ENCODE measurements around the gene LIFR.
"Not testable (repeated sequence)": the region's sequence is repeated elsewhere in the genome, so short reads cannot be mapped to it uniquely, and the experiment has no call there.

The LIFR gene

DNA sequence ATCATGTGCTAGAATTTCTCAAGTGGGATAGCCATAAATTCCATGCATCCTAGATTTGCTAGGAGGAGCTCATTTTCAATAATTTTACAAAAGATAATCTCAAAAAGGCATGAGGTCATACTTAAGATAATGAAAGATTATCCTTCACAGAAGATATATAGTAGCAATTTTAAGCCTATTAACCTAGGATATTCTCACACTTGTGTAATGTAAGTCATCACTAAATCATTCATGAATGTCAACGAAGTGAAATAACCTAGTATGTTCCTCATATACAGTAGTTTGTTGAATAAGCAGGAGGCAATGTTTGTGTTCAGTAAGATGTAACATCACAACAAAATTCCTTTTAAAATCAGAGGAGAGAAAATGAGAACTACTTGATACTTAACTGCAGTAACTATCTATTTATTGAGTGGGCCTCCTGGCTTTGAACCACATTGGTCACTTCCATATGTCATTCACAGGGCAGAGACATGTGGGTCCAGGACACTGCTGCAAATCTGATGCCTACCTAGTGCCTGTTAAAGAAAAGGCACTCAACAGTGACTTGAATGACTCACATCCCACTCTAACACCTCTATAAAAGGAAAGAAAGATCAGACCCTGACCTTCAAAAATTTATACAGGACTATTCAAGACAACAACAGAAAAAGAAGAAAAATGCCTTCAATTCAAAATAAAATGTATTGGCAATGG, 8.2 kb downstream of the LIFR start:
- no peak for DNase-seq

DNA sequence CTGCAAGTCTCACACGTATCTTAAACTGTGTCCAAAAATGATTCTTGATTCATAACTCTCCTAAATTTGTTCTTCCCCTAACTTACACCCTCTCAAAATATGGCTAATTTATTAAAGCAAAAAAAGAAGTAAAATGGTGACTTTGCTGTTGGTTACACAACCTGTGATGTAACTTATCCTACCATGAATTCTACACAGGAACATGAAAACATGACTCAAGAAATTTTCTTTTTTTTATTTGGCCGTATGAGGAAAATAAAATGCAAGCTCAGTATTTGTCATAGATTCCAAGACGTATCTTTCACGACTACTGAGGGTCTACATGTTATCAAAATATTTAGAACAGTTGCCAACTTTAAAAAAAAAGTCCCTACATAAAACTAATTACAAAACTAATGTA, 9.2 kb downstream of the LIFR start:
- DNase-seq, result no peak

DNA sequence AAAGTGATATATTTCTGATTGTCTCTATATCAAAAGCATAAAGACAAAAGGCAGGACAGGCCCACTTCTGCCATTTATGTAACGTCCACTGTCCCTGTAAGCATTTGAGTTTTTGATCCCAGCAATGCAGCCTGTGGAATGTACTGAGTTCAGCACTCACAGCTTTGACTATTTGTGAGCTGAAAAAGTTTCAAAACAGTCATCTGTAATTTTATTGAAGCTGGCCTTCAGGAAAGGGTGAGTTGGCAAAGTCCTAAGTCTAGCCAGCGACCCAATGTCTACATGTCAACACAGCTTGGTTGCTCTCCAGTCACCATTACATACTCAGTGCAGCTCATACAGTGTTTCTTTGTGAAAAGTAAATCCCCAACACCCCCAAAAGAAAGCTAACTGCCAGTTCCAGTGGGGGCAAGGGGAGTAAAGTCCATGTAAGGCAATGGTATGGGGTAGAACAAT, 9.7 kb downstream of the LIFR start:
- no peak for DNase-seq

DNA sequence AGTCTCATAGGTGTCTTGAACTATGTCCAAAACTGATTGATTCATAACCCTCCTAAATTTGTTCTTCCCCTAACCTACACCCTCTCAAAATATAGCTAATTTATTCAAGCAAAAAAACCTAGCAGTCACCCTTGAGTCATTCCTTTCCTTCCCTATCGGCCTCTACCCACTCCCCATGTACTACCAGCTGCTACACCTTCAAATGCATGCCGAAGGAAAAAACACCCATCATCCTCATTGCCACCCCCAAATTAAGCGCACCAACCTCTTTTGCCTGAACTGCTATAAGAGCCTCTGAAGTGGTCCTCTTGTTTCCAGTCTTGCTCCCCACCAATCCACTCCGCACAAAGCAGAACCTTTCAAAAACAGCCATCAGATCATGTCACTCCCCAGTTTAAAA, 12.6 kb downstream of the LIFR start:
- DNase-seq, result no peak

DNA sequence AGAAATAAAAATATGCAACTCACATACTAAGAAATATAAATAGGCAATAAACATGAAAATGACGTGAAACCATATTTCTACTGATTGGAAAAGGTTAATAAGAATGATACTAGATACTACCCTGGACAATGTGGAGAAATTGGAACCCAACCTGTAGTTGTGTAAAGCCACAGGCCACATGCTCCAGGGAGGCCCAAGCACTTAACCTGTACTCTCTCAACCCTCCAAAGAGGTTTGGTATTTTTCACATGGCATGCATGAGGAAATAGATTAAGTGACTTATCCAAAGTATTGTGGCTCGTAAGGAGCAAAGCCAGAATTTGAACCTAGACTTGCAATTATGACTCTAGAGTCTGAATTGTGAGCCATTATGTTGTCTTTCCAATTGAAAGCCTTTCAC, 13.4 kb downstream of the LIFR start:
- no peak for DNase-seq

DNA sequence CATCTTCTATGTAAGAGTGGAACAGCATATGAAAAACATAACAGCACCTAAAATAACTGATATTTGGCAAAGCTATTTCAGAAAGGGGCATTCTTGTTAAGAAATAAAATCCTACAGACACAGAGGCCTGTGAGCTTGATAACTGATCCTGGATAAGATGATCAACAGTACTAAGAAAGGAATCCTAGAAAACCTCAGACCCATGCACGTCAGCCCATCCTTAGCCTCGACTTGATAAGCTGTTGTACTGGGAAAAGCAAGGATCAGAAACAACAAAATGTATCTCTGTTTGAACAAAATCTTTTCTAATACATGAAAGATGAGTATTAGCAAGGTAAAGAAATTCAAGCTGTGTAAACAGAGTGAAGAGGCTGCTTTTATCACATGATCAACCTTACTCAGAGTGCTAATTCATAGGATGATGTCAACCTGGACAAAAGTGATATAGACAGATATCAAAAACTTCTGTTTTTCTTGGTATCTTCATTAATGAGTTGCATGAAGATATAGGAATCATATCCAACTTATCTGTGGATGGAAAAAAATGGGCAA, 15.2 kb downstream of the LIFR start:
- no peak for DNase-seq

- no peak for DNase-seq
Measured at GRCh38 chr5:38540314-38540713, 16.1 kb downstream of the LIFR start.

GRCh38 chr5:38538161-38538560, 18.3 kb downstream of the LIFR start:
- DNase-seq, result no peak

GRCh38 chr5:38537505-38537904, 18.9 kb downstream of the LIFR start:
- no peak for DNase-seq

DNA sequence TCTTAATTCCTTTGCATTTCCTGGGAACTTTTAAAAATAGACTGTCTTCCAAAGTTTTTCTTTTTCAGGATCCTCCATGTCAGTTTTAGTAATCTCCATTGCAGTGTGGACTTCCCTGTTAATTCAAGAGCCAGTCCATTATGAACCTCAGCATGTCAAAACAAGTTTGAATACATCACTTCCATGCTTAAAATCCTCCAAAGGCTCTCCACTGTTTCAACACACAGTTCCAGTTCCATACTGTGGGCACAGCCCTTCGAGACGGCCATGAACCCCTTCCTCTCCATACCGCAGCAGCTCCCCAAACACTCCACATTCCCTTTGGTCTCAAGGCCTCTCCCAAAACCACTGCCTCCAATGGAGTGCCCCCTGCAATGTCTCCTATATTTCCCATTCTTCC, 19.5 kb downstream of the LIFR start:
- DNase-seq, result no peak

DNA sequence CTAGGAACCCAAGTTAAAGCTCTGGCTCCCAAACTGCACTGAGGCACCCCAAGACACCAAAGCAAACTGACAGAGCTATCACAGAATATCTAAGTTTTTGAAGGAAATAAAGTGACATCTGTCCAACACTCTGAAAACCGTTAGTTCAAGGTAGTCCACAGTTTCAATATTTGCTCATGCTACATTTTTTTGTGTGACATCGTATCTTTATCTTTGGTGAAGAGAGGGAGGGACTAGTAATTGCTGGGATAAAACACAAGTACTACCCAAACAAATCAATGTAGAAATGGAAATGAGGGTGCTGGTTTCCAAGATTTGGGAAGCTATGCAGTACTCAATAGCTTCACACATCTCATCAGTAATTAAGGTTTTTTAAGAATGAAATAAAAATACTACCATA, 20.6 kb downstream of the LIFR start:
- DNase-seq, result no peak

DNA sequence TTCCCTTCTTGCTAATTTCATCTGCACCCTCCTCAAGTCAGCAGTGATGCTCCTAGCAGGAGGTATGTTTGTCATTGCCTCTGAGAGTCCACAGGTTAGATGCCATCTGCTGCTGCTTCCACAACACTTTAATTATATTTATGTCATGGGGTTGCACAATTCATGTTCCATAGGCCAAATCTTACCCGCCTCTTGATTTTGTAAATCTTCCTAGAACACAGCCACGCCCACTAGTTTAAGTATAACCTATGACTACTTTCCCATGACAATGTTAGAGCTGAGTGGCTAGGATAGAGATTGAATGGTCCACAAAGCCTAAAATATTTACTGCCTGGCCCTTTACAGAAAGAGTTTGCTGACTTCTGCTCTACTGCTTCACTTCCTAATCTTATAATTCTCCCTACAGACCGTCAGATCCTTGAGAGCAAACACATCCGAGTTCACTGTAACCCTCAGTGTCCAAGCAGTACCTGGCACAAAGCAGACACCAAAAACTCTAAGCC, 21.1 kb downstream of the LIFR start:
- no peak for DNase-seq

- DNase-seq, result no peak
Measured at GRCh38 chr5:38534156-38534453, 22.3 kb downstream of the LIFR start.

GRCh38 chr5:38533286-38534155, 22.9 kb downstream of the LIFR start:
- no peak for DNase-seq

DNA sequence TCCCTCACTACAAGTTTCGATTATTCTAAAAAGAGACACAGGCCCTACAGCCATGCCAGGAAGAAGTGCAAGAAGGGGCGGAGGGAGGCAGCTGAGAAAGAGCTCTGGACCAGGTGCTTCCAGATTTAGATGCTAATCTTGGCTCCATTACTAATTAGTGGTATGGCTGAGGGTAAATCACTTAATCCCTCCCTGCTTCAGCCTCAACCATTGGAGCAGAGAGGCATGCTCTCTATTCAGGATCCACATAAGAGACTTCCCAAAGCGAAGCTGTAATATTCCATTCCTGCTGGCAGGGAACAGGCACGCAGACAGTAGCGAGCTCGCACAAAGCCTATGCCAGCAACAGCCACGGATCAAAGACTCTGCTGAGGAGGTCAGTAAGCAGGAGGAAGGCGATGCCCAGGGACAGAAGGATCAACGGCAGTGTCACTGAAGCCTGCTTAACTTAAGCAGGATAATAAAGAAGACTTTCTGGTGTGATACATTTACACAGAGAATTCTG, 24.2 kb downstream of the LIFR start:
- DNase-seq, result no peak

- no peak for DNase-seq
Measured at GRCh38 chr5:38531518-38531917, 24.9 kb downstream of the LIFR start.

GRCh38 chr5:38529955-38530646, 26.3 kb downstream of the LIFR start:
- DNase-seq, result no peak

GRCh38 chr5:38528162-38528703, 28.2 kb downstream of the LIFR start:
- no peak for DNase-seq

DNA sequence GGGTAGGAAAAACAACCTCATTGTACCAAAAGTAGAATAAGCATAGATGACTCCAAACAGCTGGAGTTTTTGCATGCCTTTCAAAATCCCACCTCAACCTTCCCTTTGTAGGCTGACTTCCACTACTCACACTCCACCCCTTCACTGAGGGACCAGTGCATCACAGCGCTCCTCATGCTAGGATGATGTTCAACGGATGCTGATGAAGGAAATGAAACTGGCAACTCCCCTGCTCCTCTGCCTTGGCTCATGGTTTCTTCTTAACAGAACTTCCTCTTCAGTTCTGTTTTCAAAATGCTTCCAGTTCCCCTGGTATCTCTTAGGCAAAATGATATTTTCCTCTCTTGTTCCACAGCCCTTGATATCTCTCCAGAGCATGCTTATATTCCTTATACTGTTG, 29.0 kb downstream of the LIFR start:
- DNase-seq, result no peak

GRCh38 chr5:38524022-38524421, 32.4 kb downstream of the LIFR start:
- DNase-seq, result no peak

GRCh38 chr5:38519476-38519875, 37.0 kb downstream of the LIFR start:
- DNase-seq, result no peak

GRCh38 chr5:38518341-38518740, 38.1 kb downstream of the LIFR start:
- no peak for DNase-seq

- not testable (repeated sequence) for DNase-seq
Measured at GRCh38 chr5:38516649-38517048, 39.8 kb downstream of the LIFR start.
